HG02571 (cell line): ENCODE data around the gene ADGRF1.

ENCODE experiments used
- ATAC-seq: cut with Tn5 transposase; IDR thresholded peaks from one replicate; pipeline ENCODE4 v1.9.1; 2021; ENCODE audit warnings: mild to moderate bottlenecking, moderate library complexity; ENCODE audit not compliant: unreplicated experiment

Gene ADGRF1

DNA sequence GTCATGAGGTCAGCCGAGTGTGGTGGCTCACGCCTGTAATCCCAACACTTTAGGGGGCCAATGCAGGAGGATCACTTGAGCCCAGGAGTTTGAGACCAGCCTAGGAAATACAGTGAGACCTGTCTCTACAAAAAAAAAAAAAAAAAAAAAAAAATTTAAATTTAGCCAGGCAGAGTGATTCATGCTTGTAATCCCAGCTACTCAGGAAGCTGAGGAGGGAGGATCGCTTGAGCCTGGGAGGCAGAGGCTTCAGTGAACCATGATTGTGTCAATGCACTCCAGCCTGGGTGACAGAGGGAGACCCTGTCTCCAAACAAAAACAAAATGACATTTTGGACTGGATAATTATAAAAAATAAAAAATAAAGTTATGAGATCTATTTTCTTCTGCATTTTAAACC, 56.2 kb downstream of the ADGRF1 start:
- no peak for ATAC-seq

DNA sequence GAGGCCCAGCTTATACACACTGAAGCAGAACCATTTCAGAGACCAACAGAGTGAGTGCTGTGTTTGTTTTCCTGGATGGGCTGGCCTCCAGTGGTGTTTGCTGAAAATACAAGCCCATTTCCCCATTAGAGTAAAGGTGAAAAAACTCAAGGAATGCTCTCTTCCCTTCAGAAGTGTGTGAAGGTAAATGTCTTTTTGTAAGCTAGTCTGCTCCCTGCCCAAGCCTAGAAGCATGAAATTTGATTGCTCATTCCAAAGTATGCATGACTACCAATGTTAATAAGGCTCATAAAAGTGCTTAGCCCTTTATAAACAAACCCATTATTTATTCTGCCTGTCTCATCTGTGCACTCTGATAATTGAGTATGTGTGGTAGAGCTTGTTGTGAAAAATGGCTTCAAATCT, 59.1 kb downstream of the ADGRF1 start:
- no peak for ATAC-seq

DNA sequence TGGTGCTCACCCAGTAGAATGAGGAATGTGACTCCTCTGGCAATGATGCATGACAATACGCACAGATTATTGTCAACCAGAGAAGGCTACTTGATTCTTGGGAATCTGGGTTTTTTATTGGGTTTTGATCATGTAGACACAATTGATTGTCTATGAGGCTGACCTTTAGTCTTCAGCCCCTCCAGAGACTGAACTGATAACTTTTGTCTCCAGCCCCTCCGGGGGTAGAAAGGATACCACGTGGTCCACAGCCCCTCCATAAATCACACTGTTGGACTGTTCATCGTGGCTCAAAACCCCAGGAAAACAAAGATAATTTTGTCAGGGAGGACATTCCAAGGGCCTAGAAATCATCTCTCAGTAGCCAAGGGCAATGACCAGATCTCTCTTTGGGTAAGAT, 62.9 kb downstream of the ADGRF1 start:
- no peak for ATAC-seq

DNA sequence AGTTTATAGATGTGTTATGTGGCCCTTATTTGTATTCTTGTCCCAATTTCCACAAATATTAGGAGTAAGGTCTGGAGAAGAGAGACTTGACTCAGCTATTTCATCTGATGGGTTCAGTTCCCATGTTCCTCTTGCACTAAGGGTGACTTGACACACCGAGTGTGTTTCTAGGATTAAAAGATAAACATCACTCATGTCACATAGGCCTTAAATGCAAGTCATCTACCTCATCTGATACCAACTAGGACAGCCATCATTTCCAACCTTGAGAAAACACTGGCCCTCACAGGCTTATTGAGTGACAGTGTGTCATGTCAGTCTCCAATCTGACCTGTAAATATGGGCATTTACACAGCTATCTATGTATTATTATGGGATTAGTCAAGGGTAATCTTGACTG, 67.3 kb downstream of the ADGRF1 start:
- no peak for ATAC-seq

DNA sequence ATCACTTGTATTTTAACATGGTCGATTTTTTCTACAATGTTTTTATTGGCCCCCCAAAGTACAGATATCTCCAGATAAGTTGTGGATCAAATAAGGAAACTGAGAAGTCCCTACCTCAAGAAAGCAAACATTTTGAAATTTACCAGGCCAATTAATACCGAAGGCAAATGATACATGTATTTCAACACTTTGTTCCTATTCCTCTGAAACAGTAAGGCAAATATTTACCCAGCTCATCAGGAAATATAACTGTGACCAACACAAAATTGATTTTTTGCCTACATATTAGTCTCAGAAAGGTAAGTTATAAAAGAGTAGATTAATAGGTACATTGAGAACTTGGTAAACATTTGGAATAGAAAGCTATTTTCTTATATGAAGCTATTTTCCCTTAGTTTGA, 69.1 kb downstream of the ADGRF1 start:
- no peak for ATAC-seq

DNA sequence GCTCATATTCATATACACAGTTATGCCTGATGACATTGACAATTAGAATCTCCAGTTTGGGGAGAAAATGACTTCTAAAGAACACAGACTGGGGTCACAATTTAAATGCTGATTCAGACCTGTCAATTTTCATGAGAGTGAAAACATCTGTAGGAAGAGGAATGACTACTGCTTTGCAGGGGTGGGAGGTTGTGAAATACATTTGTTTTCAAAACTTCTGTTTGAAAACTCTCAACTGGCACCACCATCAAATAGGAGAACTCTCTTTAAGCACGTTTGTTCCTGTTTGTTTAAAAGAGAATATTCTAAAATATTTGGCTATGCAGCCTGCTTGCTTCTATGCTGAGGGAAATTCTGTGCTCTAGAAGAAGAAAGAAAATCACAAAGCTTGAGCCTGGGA, 69.6 kb downstream of the ADGRF1 start:
- no peak for ATAC-seq

DNA sequence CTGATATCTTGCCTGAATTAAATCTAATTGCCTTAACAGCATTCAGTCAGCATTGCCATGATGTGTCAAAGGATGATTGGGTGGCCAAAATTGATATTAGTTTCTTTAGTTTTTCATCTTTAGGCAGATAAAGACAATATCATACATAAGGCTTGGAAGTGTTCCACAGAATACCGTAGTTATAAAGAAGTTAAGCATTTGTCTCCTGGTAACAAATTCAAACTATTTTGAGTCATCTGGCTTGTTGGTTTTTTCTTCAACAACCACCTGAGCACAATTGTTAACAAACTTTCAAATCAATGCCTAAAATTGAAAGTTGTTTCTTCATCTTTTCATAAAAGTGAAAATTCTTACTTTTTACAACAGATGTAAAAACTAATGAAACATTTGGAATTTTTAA, 72.9 kb downstream of the ADGRF1 start:
- no peak for ATAC-seq

DNA sequence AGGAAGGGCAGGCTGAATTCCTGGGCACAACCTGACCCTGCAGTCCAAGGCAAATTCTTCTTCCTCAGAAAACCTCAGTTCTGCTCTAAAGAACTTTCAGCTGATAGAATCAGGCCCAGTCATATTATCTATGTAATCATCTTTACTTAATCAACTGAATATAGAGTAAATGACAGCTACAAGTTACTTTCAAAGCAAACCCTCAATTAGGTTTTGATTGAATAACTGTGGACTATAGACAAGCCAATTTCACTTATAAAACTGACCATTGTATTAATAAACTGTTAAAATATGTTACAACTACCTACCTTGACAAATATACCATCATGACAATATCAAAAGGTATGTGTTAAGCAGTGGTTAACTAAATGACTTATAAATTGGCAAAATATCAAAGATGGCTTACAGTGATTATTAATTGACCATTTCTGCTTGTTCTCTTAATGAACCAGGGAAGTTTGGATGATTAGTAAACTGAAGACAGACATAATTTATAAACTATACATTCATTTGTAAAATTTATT, 74.2 kb downstream of the ADGRF1 start:
- ATAC-seq, result no peak

DNA sequence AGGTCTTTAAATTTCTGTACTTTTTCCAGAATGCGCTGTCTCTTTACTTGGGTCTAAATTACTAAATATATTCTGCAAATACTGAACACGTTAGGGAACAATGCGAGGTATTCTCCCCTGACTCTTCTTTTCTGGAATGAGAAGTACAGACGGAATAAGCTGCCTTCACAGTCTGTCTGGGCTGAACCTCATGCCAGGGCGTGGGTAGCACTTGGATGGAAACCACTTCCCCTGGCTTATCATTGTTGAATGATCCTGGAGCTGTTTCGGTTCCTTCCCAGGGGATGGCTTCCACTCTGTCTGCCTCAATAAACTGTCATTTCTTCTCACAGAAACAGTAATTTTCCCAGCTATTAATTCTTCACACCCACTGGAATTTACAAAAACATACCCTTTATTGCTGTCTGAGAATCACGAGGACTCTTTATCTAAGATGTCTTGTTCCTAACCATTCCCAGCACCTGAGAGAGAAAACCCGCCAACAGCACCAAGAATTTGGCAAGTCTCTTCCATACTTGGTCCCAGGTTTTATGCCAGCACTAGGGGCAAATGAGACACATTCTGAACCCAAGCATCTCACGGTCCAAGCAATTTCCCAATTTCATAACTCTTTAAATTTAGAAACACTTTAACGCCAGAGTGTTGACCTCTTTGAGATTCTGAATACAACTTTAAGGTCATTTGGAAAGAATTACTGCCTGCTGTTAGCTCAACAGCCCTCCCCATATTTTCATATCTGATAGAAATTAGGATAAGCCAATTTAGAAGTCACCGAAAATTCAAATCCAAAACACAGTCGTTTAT, 77.2 kb downstream of the ADGRF1 start:
- no peak for ATAC-seq

DNA sequence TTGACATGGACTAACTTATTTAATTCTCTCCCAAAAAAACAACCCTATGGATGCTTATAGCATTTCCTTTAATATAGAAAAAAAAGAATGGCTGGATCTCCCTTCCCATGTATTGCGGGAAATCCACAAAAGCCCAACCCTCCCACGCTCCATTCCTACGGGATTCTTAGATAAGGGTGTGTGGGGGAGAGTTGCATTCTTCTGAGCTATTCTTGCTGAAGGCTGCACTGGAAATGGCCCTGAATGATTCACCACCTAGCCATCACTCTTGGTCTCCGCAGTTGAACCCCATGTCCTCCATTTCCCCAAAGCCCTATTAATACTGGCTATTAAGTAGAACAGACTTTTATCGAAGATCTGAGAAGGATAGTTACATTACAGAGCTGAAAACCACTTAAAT, 78.5 kb downstream of the ADGRF1 start:
- no peak for ATAC-seq

DNA sequence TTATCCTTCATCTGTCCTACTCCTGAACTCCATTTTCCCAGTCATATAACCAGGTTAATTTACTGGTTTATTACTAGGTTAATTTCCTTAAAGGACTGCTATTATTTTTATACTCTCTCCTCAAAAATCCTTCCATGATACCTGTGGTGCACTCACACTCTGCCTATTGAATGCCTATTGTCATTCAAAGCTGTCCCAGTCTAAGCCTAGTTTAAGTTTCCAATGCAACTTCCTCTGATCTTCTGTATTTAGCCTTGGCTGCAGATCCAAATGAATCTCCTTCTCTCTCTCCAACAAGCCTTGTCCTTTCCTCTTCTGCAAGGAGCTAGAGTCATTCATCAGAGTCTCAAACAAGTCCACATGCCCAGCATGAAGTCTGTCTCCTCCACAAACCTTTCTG, 79.1 kb downstream of the ADGRF1 start:
- no peak for ATAC-seq

DNA sequence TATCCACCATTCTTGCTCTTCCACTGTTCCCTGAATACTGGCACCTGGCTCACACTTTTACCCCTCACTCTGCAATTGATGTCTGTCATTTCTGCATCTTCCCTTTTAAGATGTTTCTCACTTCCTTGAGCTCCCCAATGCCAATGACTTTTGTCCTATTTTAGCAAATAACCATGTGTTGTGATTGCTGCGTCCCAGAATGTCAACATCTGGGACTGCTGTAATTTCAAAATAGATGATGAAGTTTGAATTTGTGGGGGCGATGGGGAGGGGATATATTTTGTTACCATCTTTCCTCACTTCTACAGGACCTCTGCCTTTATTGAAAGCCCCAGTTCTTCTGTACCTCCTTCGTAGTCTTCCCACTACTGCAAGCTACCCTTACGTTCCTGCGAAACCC, 80.4 kb downstream of the ADGRF1 start:
- no peak for ATAC-seq

DNA sequence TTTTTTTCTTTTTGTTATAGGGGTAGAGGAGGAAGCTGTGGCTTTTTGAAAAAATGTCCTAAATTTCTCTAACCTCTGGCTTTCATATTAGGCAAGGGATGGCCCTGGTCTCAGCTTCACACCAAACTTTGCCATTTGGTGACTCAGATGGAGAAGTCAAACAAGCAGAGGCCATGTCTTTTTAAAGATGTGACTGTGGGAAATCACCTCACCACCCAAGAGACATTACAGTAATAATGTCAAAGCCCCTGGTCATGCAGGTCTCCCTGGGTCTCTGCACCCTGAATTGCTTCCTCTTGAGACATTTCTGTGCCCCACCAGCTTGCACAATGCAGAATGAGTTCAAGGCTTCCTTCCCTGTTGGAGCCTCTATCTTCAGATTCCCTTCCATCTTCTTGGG, 80.9 kb downstream of the ADGRF1 start:
- ATAC-seq, result no peak

DNA sequence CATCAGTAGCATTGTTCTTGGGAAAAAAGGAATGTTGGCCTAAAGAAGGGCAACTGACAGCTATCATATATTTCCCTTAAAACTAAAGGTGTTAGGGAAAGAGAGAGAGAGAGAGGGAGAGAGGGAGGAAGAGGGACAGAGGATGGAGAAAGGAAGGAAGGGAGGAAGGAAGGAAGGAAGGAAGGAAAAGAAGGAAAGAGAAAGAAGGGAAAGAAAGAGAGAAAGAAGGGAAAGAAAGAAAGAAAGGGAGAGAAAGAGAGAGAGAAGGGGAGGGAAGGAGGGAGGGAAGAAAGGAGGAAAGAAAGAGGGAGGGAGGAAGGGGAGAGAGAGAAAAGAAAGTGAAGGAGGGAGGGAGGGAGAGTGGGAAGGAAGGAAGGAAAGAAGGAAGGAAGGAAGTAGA, 82.7 kb downstream of the ADGRF1 start:
- ATAC-seq, result no peak

DNA sequence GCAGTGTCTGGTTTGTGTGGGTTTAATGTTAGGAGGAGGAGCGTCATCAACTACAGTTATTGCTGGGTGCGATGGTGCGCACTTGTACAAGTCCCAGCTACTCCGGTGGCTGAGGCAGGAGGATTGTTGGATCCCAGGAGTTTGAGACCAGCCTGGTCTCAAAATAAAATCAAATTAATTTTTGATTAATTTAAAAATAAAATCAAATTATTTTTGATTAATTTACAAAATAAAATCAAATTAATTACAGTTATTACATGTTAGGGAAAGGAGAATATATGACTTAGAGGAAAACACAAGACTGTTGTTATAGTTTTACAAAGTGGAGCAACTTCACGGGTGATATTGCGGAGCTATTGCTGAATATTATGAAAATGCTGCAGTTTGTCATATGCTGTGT, 85.7 kb downstream of the ADGRF1 start:
- ATAC-seq, result no peak

DNA sequence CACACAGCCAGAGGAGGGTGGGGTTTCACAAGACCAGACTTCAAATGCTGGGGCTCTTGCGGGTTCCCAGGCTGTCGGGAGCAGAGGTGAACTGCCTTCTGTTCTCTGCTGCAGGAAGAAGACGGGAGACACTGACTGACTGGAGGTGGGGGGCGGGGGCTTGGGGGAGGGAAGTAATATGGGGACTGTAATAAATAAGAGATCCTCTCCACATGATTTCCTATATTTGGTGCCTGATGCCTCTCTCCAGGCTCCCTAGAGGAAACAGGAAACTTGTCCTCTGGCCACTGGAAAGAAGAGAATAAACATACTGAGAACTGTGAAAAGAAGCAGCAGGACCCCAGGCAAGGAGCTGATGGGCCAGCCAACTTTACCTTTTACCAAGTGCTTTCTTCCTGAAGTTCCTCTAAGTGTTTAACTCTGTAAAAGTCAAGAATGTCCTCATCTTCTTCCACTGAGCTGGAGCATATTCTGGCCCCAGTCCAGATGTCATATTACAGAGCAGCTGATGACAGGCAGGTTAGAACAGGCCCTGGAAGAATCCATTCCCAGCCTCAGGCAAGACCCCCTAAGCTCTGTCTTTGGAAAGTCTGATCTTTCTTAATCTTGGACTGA, 87.2 kb downstream of the ADGRF1 start:
- no peak for ATAC-seq

DNA sequence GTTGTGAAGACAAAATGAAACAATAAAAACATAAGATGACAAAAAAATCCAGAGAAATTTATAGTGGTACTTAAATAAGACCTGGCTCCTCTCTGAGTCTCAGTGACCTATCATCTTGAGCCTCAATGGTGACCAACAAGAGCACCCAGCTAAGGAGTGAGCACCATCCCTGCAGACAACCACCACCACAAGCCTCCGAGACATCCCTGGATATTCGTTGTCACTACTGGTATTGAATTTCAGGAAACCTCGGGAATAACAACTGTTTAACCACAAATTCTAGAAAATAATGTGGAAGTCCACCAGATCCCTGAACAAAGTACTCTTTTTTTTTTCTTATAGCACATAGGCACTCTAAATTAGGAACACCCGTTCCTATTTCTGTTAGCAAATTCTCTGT, 88.2 kb downstream of the ADGRF1 start:
- ATAC-seq, result no peak

DNA sequence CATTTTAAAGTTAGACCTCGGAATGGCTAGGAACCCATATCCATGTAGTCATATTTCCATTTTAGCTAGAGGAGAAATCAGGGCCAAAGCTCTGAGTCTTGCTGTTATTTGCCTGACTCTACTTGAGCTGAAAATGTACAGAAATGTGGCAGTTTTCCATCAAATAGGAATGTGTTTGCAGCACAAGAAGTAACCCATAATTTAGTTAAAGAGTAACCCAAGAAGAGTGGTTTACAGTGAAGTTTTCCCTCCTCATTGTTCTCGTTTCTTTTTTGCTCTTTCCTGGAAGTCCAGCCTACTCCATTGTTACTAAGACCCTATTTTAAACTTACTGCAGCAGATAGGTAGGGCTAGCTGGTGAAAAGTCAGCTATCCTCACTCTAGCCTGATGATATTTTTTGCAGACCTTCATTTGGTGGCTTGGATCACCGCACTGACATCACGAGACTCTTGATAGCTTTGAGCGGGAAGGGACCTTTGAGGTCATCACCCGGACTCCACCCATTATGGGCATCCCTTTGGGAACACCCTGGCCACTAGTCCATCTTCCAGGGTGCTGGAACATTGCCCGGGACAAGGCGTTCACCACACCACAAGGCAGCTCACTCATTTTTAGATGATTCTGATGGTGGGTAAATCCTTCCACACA, 92.4 kb downstream of the ADGRF1 start:
- ATAC-seq, result no peak

DNA sequence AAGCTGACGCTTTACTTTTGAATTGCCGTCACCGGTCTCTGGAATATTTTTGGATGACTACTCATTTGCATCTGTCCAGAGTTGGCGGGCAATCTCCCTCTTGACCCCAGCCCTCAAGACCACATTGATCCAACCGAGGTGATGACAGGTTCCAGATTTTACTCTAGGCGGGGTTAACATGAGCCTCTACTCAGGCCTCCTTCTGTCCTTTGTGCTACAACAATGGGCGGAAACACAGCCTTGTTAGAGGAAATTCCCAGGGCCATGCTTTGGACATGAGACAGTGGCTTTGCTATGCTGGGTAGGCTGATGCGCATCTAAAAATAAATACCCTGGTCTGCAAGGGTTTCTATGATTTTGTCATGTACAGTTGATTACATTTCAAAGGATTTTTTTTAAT, 93.4 kb downstream of the ADGRF1 start:
- no peak for ATAC-seq
